NCI-H2227 treated with DMSO at 0.1 percent for 48 hours (cell line): ENCODE data around the gene FOXO3B.
"Not testable (repeated sequence)": the region's sequence is repeated elsewhere in the genome, so short reads cannot be mapped to it uniquely, and the experiment has no call there.

Experiments used
- DNase-seq: peaks from one replicate; lab custom pipeline; 2025; lab: John Stamatoyannopoulos, UW

Gene FOXO3B

GRCh38 chr17:18650094-18650493, 32.0 kb downstream of the FOXO3B start:
- DNase-seq, result not testable (repeated sequence)

GRCh38 chr17:18644291-18644690, 37.8 kb downstream of the FOXO3B start, which contains the start of gene TBC1D28:
TSS of gene TBC1D28 (minus strand) at chr17:18644391. CDS start at chr17:18641352, 3,039 bp downstream.
- not testable (repeated sequence) for DNase-seq

GRCh38 chr17:18643124-18643523, 39.0 kb downstream of the FOXO3B start:
- DNase-seq, result not testable (repeated sequence)

- not testable (repeated sequence) for DNase-seq
These were observed 43.8 kb downstream of the FOXO3B start for GRCh38 chr17:18638357-18638756.

GRCh38 chr17:18636237-18636636, 45.9 kb downstream of the FOXO3B start:
- not testable (repeated sequence) for DNase-seq

GRCh38 chr17:18635773-18636172, 46.3 kb downstream of the FOXO3B start:
- DNase-seq, result not testable (repeated sequence)

- not testable (repeated sequence) for DNase-seq
These were observed 47.4 kb downstream of the FOXO3B start for GRCh38 chr17:18634550-18635263.
